ENCODE measurements around the gene GDI2.
A peak's percentile ranks its signal among the peaks of the same experiment; 100 is the strongest.
"Not testable (repeated sequence)": the region's sequence is repeated elsewhere in the genome, so short reads cannot be mapped to it uniquely, and the experiment has no call there.

The GDI2 gene

GRCh38 chr10:5813341-5814109 is at the start of gene GDI2:
GDI2 (minus strand) TSS chr10:5813434; CDS start chr10:5813258, 176 bp downstream.
- DNase-seq: peak; percentile 87

GRCh38 chr10:5862360-5862961 is 49.2 kb upstream of the GDI2 start:
- no peak for DNase-seq

- DNase-seq: no peak
These were observed 46.8 kb upstream of the GDI2 start for GRCh38 chr10:5860066-5860465.

- no peak for DNase-seq
These were observed 45.6 kb upstream of the GDI2 start for GRCh38 chr10:5858811-5859210.

GRCh38 chr10:5856701-5857004 is 43.4 kb upstream of the GDI2 start:
- no peak for DNase-seq

- DNase-seq: no peak
These were observed 42.9 kb upstream of the GDI2 start for GRCh38 chr10:5855979-5856700.

GRCh38 chr10:5854131-5854475 is 40.9 kb upstream of the GDI2 start:
- no peak for DNase-seq

GRCh38 chr10:5846667-5847066 is 33.4 kb upstream of the GDI2 start:
- DNase-seq: not testable (repeated sequence)

- DNase-seq: no peak
These were observed 31.3 kb upstream of the GDI2 start for GRCh38 chr10:5844345-5845055.

GRCh38 chr10:5843686-5844344 is 30.6 kb upstream of the GDI2 start:
- no peak for DNase-seq

GRCh38 chr10:5841965-5842364 is 28.7 kb upstream of the GDI2 start:
- DNase-seq: no peak

GRCh38 chr10:5840314-5841307 is 27.4 kb upstream of the GDI2 start:
- no peak for DNase-seq

- not testable (repeated sequence) for DNase-seq
These were observed 22.9 kb upstream of the GDI2 start for GRCh38 chr10:5836181-5836580.

GRCh38 chr10:5835446-5836095 is 22.3 kb upstream of the GDI2 start:
- no peak for DNase-seq

- DNase-seq: no peak
These were observed 20.6 kb upstream of the GDI2 start for GRCh38 chr10:5833814-5834213.

GRCh38 chr10:5832946-5833345 is 19.7 kb upstream of the GDI2 start:
- no peak for DNase-seq

- DNase-seq: no peak
These were observed 18.2 kb upstream of the GDI2 start for GRCh38 chr10:5831446-5831782.

- no peak for DNase-seq
These were observed 17.6 kb upstream of the GDI2 start for GRCh38 chr10:5830629-5831445.

- no peak for DNase-seq
These were observed 16.0 kb upstream of the GDI2 start for GRCh38 chr10:5829267-5829666.

GRCh38 chr10:5828725-5829124 is 15.5 kb upstream of the GDI2 start:
- DNase-seq: no peak

All from NCI-H2171 (cell line).